Colonic mucosa (tissue), 4 donors: ENCODE results near the gene CTNND2. TPM values are rescaled to one million over a fixed set of nuclear protein-coding genes. Genes with fewer than 3 reads are reported as not detected.

Experiments
- DNase-seq: peaks from one replicate; pipeline ENCODE4 v3.0.0-alpha.2; 2020
- H3K27ac ChIP-seq: fragments of 200-600 bp; one replicate; pipeline ENCODE4 v1.8.0; 2021
- H3K27me3 ChIP-seq: fragments of 200-600 bp; one replicate; pipeline ENCODE4 v1.8.0; 2021
- H3K36me3 ChIP-seq: fragments of 200-600 bp; one replicate; pipeline ENCODE4 v1.8.0; 2021
- H3K4me1 ChIP-seq: fragments of 200-600 bp; one replicate; pipeline ENCODE4 v1.8.0; 2021; ENCODE audit warnings: mild to moderate bottlenecking
- H3K4me3 ChIP-seq: fragments of 200-600 bp; one replicate; pipeline ENCODE4 v1.8.0; 2021
- H3K9ac ChIP-seq, 2 donors: one replicate each; pipeline ENCODE4 v1.7.0; 2013; ENCODE audit warnings: control low read depth in 2 of 2, low read depth in 2 of 2, low read length in 2 of 2
- H3K9me3 ChIP-seq: fragments of 200-600 bp; one replicate; pipeline ENCODE4 v1.8.0; 2021
- intact Hi-C: fragments of 100-400 bp; cut with DNase I; formaldehyde crosslinking; loops from one replicate; pipeline ENCODE4 v1.14.1; 2022
- total RNA-seq, 2 donors: library from RNA; stranded (reverse); fragmentation: NEBNext Ultra II Directional in 1 of 2; extraction: Animal tissue kit (Norgen Biotek cat#: 25700) in 1 of 2; gene quantifications; one replicate each; pipeline ENCODE4 v1.2.1, GENCODE V29; 2021
- TF ChIP-seq, protein P1 (sequence below): fragments of 200-600 bp; IDR thresholded peaks from one replicate; pipeline ENCODE4 v1.8.0; 2022; ENCODE audit warnings: antibody characterized with exemption, mild to moderate bottlenecking
- donor health status: healthy.
- donor health status: DM: no; HTN: no; CAD: no.
- donor health status: DM: no; HTN: no; CAD: no.

Gene CTNND2
- total RNA-seq, 2 donors from 2014 or later, result 1.1 TPM

DNA sequence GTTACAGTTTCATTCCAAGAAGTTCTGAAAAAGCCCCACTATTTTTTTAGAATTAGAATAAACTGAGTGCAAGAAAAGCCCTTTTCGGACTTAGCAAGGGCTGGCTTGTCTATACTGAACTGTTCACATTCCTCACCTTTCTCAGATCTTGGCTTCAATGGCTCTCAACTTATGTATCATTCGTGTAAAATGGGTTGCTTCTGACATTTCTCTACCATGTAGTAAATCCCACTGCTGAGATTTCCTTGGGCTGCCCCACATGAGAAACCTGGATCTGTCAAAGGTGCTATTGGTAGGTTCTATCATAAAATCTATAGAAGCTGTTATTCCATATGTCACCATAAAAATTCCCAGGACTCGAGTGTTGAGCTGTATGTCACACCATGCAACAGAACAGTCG, 454.3 kb downstream of the CTNND2 start:
- intact Hi-C loops, result no loop called here
- no peak overlapping the region for H3K9ac ChIP-seq
- no peak overlapping the region for H3K27ac ChIP-seq
- no peak for DNase-seq
- H3K36me3 ChIP-seq, result no peaks in the 10 kb centered on the region
- no peak overlapping the region for H3K4me3 ChIP-seq
- no peaks in the 10 kb centered on the region for H3K27me3 ChIP-seq
- TF ChIP-seq, protein P1, sequence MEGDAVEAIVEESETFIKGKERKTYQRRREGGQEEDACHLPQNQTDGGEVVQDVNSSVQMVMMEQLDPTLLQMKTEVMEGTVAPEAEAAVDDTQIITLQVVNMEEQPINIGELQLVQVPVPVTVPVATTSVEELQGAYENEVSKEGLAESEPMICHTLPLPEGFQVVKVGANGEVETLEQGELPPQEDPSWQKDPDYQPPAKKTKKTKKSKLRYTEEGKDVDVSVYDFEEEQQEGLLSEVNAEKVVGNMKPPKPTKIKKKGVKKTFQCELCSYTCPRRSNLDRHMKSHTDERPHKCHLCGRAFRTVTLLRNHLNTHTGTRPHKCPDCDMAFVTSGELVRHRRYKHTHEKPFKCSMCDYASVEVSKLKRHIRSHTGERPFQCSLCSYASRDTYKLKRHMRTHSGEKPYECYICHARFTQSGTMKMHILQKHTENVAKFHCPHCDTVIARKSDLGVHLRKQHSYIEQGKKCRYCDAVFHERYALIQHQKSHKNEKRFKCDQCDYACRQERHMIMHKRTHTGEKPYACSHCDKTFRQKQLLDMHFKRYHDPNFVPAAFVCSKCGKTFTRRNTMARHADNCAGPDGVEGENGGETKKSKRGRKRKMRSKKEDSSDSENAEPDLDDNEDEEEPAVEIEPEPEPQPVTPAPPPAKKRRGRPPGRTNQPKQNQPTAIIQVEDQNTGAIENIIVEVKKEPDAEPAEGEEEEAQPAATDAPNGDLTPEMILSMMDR, result no peak
- H3K9me3 ChIP-seq, result no peaks in the 10 kb centered on the region
- H3K4me1 ChIP-seq, result no peaks in the 10 kb centered on the region

DNA sequence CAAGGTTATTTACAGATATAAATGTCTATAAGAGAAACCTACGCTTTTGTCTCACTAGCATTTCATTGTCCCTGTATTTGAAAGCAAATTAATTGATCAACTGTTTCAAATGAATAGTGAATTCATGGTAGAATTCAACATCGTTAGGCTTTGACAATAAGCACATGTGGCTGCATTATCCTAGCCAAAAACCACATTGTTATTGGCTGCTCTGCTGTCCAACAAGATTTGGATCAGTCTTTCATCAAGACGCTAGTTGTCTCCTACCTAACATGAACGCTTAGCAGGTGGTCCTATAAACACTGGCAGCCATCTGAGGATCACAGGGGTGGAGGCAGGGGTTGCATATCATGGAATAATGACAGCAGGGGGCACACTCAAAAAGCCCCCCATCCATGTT, 455.0 kb downstream of the CTNND2 start:
- intact Hi-C loops, result no loop called here
- Histone ChIP-seq H3K27ac (no peak overlapping the region), H3K36me3 (no peaks in the 10 kb centered on the region), H3K4me1 (no peaks in the 10 kb centered on the region), H3K9ac (no peak overlapping the region), H3K9me3 (no peaks in the 10 kb centered on the region), H3K27me3 (no peaks in the 10 kb centered on the region), H3K4me3 (no peak overlapping the region)
- TF ChIP-seq, protein P1, result no peak
- no peak for DNase-seq

DNA sequence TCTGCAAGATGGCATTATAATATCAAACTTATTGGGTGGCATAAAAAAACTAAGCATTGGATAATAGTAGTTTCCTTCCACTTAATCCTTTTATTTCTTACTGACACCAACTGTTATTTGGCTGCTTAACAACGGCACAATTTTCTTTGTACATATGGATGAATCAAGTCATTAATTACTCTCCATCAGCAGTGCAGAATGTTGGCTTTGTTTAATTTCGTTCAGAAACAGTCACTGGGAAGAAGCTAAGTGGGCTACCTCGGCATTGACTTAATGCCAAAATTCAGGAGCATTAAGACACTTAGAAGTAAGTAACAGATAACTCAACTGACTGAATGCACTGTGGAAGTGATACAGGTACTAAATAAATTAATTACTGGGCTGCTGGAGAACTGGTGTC, 460.4 kb downstream of the CTNND2 start:
- H3K4me3 ChIP-seq, result no peak overlapping the region
- no peak for DNase-seq
- TF ChIP-seq, protein P1, result no peak
- no peak overlapping the region for H3K27ac ChIP-seq
- H3K4me1 ChIP-seq, result no peaks in the 10 kb centered on the region
- no peaks in the 10 kb centered on the region for H3K36me3 ChIP-seq
- no peaks in the 10 kb centered on the region for H3K27me3 ChIP-seq
- intact Hi-C loops, result no loop called here
- H3K9me3 ChIP-seq, result no peaks in the 10 kb centered on the region
- H3K9ac ChIP-seq, result no peak overlapping the region

DNA sequence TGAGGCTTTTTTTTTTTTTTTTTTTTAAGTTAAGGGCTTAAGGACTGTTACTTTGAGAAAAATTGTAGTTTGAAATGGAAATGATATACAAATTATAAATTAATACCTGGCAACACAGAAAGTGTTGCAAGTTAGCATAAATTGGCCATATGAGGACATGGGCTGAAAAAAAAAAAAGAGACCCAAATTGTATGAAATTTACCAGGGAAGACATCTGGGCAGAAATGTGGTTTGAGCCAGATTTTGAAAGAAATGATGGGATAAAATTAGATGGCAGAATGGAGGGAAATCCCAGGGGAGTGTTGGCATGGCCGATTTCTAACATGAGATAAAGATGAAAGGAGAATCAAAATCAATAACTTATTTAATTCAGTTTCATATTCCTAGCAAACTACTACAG, 472.1 kb downstream of the CTNND2 start:
- TF ChIP-seq, protein P1, result no peak
- intact Hi-C loops, result no loop called here
- H3K36me3 ChIP-seq, result no peaks in the 10 kb centered on the region
- H3K27me3 ChIP-seq, result no peaks in the 10 kb centered on the region
- H3K4me1 ChIP-seq, result no peaks in the 10 kb centered on the region
- H3K9ac ChIP-seq, result no peak overlapping the region
- no peak for DNase-seq
- no peak overlapping the region for H3K4me3 ChIP-seq
- H3K27ac ChIP-seq, result no peak overlapping the region
- no peaks in the 10 kb centered on the region for H3K9me3 ChIP-seq

DNA sequence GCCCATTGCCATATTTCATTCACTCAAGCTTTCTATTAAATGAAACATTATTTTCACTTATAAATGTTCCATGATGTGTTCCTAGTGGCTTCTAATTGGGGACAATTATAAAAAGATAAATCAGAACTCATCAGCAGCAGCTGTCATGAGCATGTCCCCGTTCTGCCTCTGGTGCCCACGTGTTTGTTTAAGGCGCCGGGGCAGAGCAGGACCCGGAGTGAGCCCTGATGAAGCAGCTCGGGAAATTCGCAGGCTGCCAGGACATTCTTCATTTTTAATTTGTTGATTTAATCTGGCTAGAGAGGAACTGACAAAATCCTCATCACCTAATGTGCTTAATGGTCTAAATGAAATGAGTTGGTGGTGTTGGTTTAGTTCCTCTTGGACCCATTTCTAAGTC, 475.0 kb downstream of the CTNND2 start:
- Histone ChIP-seq H3K27me3 (no peaks in the 10 kb centered on the region), H3K36me3 (no peaks in the 10 kb centered on the region), H3K9me3 (no peaks in the 10 kb centered on the region), H3K9ac (no peak overlapping the region), H3K27ac (no peak overlapping the region), H3K4me1 (no peaks in the 10 kb centered on the region), H3K4me3 (no peak overlapping the region)
- intact Hi-C loops, result no loop called here
- TF ChIP-seq, protein P1, result no peak
- DNase-seq, result no peak

DNA sequence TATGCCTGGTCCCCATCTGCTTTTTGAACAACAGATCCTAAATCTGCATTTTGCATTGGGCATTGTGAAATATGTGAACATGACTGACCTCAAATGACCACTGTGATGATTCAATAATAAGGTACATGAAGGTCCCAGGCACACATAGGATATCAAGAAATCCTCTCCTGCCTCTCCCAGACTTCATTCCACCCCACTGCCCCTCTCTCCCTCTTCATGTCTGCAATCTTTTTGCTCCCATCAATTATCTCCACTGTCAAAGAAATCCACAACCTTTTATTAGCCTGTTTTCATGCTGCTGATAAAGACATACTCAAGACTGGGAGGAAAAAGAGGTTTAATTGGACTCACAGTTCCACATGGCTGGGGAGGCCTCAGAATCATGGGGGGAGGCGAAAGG, 476.7 kb downstream of the CTNND2 start:
- no peak overlapping the region for H3K27ac ChIP-seq
- intact Hi-C loops, result no loop called here
- no peak for DNase-seq
- H3K9ac ChIP-seq, result no peak overlapping the region
- H3K27me3 ChIP-seq, result no peaks in the 10 kb centered on the region
- H3K36me3 ChIP-seq, result no peaks in the 10 kb centered on the region
- TF ChIP-seq, protein P1, result no peak
- H3K4me3 ChIP-seq, result no peak overlapping the region
- no peaks in the 10 kb centered on the region for H3K4me1 ChIP-seq
- H3K9me3 ChIP-seq, result no peaks in the 10 kb centered on the region
